ENCODE data around the gene DNAH10. TPM values are rescaled to one million over a fixed set of nuclear protein-coding genes. Genes with fewer than 3 reads are reported as not detected.

Gene DNAH10
- total RNA-seq, 6 experiments from 2014 or later, result 0.19 to 1.1 (median 0.64) TPM

DNA sequence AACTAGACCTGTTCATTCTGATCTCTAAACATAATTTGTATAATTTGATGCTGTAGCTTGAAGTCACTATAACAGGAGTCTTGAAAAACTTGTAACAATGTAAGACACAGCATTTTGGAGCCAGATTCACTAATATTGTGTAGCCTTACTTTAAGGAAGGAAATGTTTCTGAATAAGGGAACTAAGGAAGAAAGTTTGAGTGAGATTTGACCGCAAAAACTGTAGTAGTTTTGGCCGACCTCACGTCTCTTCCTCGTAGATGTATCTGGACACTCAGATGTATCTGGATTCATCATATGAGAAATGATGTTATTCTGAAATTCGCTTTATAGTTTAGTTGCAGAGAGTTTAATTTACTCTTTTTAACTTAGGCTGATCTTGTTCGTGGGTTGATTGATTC is 13.9 kb upstream of the DNAH10 start:
- Mint-ChIP-seq H3K27ac (no peak overlapping the region), H3K4me1 (ENCODE audit: low read depth) (no peaks in the 10 kb centered on the region), H3K9me3 (no peaks in the 10 kb centered on the region), H3K27me3 (ENCODE audit: insufficient read depth) (no peaks in the 10 kb centered on the region; the same call in 1 of the 2 replicates), H3K4me3 (no peak overlapping the region), H3K36me3 (ENCODE audit: low read depth) (peaks cover 8% of the 10 kb centered on the region)
- TF ChIP-seq, protein P1, sequence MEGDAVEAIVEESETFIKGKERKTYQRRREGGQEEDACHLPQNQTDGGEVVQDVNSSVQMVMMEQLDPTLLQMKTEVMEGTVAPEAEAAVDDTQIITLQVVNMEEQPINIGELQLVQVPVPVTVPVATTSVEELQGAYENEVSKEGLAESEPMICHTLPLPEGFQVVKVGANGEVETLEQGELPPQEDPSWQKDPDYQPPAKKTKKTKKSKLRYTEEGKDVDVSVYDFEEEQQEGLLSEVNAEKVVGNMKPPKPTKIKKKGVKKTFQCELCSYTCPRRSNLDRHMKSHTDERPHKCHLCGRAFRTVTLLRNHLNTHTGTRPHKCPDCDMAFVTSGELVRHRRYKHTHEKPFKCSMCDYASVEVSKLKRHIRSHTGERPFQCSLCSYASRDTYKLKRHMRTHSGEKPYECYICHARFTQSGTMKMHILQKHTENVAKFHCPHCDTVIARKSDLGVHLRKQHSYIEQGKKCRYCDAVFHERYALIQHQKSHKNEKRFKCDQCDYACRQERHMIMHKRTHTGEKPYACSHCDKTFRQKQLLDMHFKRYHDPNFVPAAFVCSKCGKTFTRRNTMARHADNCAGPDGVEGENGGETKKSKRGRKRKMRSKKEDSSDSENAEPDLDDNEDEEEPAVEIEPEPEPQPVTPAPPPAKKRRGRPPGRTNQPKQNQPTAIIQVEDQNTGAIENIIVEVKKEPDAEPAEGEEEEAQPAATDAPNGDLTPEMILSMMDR (IDR thresholded peaks at IDR 0.05), result no peak
- no peak for DNase-seq

DNA sequence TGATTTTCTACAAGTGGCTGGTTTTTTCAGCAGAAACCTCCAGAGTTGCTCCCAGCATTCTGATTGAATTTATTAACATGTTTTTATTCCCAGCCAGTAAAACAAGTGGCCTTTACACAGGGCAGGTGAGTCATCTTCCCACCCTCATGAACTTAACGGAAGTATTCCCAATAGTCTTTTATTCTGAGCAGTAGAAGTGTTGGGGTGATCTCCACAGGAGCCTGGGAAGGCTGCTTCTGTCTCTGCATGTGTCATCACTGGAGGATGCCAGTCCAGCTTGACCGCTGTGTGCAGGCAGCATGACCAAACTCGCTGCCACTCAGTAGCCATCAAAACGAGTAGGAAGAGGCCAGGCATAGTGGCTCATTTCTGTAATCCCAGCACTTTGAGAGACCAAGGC is 13.4 kb upstream of the DNAH10 start:
- no peaks in the 10 kb centered on the region for H3K4me1 Mint-ChIP-seq (ENCODE audit: low read depth)
- H3K9me3 Mint-ChIP-seq, result no peaks in the 10 kb centered on the region
- no peak for DNase-seq
- TF ChIP-seq, protein P1 (IDR thresholded peaks at IDR 0.05), result no peak
- H3K27me3 Mint-ChIP-seq (ENCODE audit: insufficient read depth), result no peaks in the 10 kb centered on the region; the same call in 1 of the 2 replicates
- no peak overlapping the region for H3K4me3 Mint-ChIP-seq
- peaks cover 7% of the 10 kb centered on the region for H3K36me3 Mint-ChIP-seq (ENCODE audit: low read depth)
- H3K27ac Mint-ChIP-seq, result no peak overlapping the region

DNA sequence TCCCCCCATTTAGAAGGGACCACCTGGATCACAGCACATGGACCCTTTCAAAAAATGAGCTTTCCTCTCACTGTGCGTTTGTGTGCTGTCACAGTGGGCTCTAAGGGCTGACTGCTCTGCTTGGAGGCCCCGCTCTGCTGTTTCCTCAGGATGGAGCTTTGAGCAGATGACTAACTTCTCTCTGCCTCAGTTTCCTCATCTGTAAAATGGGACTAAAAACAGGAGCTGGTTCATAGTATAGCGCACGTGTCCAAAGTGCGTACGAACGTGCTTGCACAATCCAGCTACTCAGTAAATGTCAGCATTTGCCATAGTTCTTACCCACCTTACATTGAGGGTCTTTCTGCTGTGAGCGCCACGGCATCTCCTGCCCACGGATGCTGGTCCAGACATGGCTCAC is 12.7 kb upstream of the DNAH10 start:
- peaks cover 2% of the 10 kb centered on the region for H3K27me3 Mint-ChIP-seq (ENCODE audit: insufficient read depth)
- H3K9me3 Mint-ChIP-seq, result no peaks in the 10 kb centered on the region
- no peak overlapping the region for H3K27ac Mint-ChIP-seq
- H3K4me1 Mint-ChIP-seq (ENCODE audit: low read depth), result no peaks in the 10 kb centered on the region
- DNase-seq, result no peak
- H3K4me3 Mint-ChIP-seq, result no peak overlapping the region
- peaks cover 7% of the 10 kb centered on the region for H3K36me3 Mint-ChIP-seq (ENCODE audit: low read depth)
- TF ChIP-seq, protein P1 (IDR thresholded peaks at IDR 0.05), result no peak

DNA sequence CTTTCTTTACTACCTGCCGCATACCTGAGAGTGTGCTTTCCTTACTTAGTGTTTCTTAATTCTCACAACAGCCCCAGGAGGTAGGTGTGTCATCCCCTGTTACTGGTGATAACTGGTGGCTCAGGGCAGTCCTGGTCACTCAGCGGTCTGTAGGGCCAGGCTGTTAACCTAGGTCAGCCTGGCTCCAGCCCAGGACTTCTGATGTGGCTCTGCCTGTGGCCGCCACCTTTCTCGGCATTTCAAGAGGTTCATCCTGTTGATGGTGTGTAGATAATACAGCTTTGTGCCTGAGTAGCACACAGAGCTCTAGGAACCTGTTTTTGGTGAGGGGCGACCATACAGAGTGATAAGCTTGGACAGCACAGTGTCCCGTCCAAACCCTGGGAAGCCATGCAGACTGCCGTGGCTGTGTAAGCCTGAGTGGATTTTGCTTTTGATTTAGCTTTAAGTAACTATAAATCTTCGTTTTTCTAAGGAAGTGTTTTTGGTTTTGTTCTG is 11.9 kb upstream of the DNAH10 start:
- H3K4me3 Mint-ChIP-seq, result no peak overlapping the region
- peaks cover 7% of the 10 kb centered on the region for H3K36me3 Mint-ChIP-seq (ENCODE audit: low read depth)
- no peak for DNase-seq
- TF ChIP-seq, protein P1 (IDR thresholded peaks at IDR 0.05), result no peak
- peaks cover 2% of the 10 kb centered on the region for H3K27me3 Mint-ChIP-seq (ENCODE audit: insufficient read depth)
- H3K27ac Mint-ChIP-seq, result no peak overlapping the region
- H3K4me1 Mint-ChIP-seq (ENCODE audit: low read depth), result no peaks in the 10 kb centered on the region
- H3K9me3 Mint-ChIP-seq, result no peaks in the 10 kb centered on the region

DNA sequence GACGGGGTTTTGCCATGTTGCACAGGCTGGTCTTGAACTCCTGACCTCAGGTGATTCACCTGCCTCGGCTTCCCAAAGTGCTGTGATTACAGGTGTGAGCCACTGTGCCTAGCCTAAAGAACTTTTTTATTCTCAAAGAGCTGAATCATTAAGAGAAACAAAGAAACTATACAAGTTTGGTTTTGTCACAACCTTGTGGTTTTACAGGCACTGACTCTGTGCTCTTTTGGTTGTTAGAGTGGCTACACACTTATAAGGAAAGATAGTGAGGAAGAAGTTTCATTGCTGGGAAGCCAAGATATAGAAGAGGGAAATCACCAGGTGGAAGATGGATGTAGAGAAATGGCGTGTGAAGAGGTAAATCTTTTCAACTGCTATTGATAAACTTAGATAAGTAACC is 10.1 kb upstream of the DNAH10 start:
- H3K36me3 Mint-ChIP-seq (ENCODE audit: low read depth), result peaks cover 7% of the 10 kb centered on the region
- H3K27ac Mint-ChIP-seq, result no peak overlapping the region
- no peak overlapping the region for H3K4me3 Mint-ChIP-seq
- H3K27me3 Mint-ChIP-seq (ENCODE audit: insufficient read depth), result peaks cover 2% of the 10 kb centered on the region
- DNase-seq, result no peak
- TF ChIP-seq, protein P1 (IDR thresholded peaks at IDR 0.05), result no peak
- H3K4me1 Mint-ChIP-seq (ENCODE audit: low read depth), result no peaks in the 10 kb centered on the region
- no peaks in the 10 kb centered on the region for H3K9me3 Mint-ChIP-seq
